Measurements from ENCODE around the gene PTPRR. TPM values are rescaled to one million over a fixed set of nuclear protein-coding genes. Genes with fewer than 3 reads are reported as not detected.

PTPRR gene
- total RNA-seq, 3 donors from 2014 or later, result 16.6 to 46.9 (median 25.1) TPM

- Histone ChIP-seq H3K36me3 (ENCODE audit: low read depth) (no peaks in the 10 kb centered on the region), H3K9me3 (no peaks in the 10 kb centered on the region), H3K4me1 (ENCODE audit: low read depth) (no peaks in the 10 kb centered on the region), H3K4me3 (no peak overlapping the region)
- no peak for ATAC-seq
- intact Hi-C loops (cut with DNase I, micrococcal nuclease), result no loop called here
- no peak for DNase-seq
- no peak for TF ChIP-seq CTCF (IDR thresholded peaks at IDR 0.05)
Measured at GRCh38 chr12:70928071-70928470, 7.5 kb upstream of the PTPRR start.

- ATAC-seq, result no peak
- no peak for TF ChIP-seq CTCF (IDR thresholded peaks at IDR 0.05)
Measured at GRCh38 chr12:70927356-70927755, 6.8 kb upstream of the PTPRR start.

GRCh38 chr12:70925539-70925938 is 5.0 kb upstream of the PTPRR start:
- H3K9me3 ChIP-seq, result no peaks in the 10 kb centered on the region
- H3K4me3 ChIP-seq, result no peak overlapping the region
- no peak for DNase-seq
- no peak for ATAC-seq
- no peaks in the 10 kb centered on the region for H3K36me3 ChIP-seq (ENCODE audit: low read depth)
- TF ChIP-seq CTCF (IDR thresholded peaks at IDR 0.05), result no peak
- no peaks in the 10 kb centered on the region for H3K4me1 ChIP-seq (ENCODE audit: low read depth)
- intact Hi-C loops (cut with DNase I, micrococcal nuclease), result no loop called here

More at GRCh38 chr12:70927356-70927755, 6.8 kb upstream of the PTPRR start:
- Histone ChIP-seq H3K4me3 (no peak overlapping the region), H3K4me1 (ENCODE audit: low read depth) (no peaks in the 10 kb centered on the region), H3K9me3 (no peaks in the 10 kb centered on the region), H3K36me3 (ENCODE audit: low read depth) (no peaks in the 10 kb centered on the region)
- no peak for DNase-seq
- intact Hi-C loops (cut with DNase I, micrococcal nuclease), result no loop called here

GRCh38 chr12:70920891-70921290 is 353 bp upstream of the PTPRR start:
- Histone ChIP-seq H3K4me1 (ENCODE audit: low read depth) (no peaks in the 10 kb centered on the region), H3K4me3 (no peak overlapping the region), H3K36me3 (ENCODE audit: low read depth) (no peaks in the 10 kb centered on the region), H3K9me3 (no peaks in the 10 kb centered on the region)
- no peak for DNase-seq
- intact Hi-C loops (cut with DNase I, micrococcal nuclease), result no loop called here
- TF ChIP-seq CTCF (IDR thresholded peaks at IDR 0.05), result no peak
- no peak for ATAC-seq

- no peaks in the 10 kb centered on the region for H3K9me3 ChIP-seq
- no peaks in the 10 kb centered on the region for H3K4me1 ChIP-seq (ENCODE audit: low read depth)
- H3K4me3 ChIP-seq, result no peak overlapping the region
- DNase-seq (peak in 1 of 3 donors; percentile 3), ATAC-seq (no peak)
- intact Hi-C loops (cut with DNase I, micrococcal nuclease), result no loop called here
- TF ChIP-seq CTCF (IDR thresholded peaks at IDR 0.05), result no peak
- H3K36me3 ChIP-seq (ENCODE audit: low read depth), result no peaks in the 10 kb centered on the region
Measured at GRCh38 chr12:70919597-70920035, 922 bp downstream of the PTPRR start.

- no peaks in the 10 kb centered on the region for H3K4me1 ChIP-seq (ENCODE audit: low read depth)
- intact Hi-C loops (cut with DNase I, micrococcal nuclease), result no loop called here
- TF ChIP-seq CTCF (IDR thresholded peaks at IDR 0.05), result no peak
- ATAC-seq (no peak), DNase-seq (no peak)
- no peaks in the 10 kb centered on the region for H3K36me3 ChIP-seq (ENCODE audit: low read depth)
- no peak overlapping the region for H3K4me3 ChIP-seq
- no peaks in the 10 kb centered on the region for H3K9me3 ChIP-seq
Measured at GRCh38 chr12:70919176-70919575, 1.4 kb downstream of the PTPRR start.
